ENCODE results near the gene IGFN1.
"Not testable (repeated sequence)": the region's sequence is repeated elsewhere in the genome, so short reads cannot be mapped to it uniquely, and the experiment has no call there.

Gene IGFN1

GRCh38 chr1:201223852-201224665, 33.4 kb downstream of the IGFN1 start:
- no peak for TF ChIP-seq POLR2A (IDR thresholded peaks at IDR 0.05; ENCODE audit: low read depth, low read length)
- DNase-seq (ENCODE audit: insufficient read length, low spot score) (no peak), FAIRE-seq (no peak)

DNA sequence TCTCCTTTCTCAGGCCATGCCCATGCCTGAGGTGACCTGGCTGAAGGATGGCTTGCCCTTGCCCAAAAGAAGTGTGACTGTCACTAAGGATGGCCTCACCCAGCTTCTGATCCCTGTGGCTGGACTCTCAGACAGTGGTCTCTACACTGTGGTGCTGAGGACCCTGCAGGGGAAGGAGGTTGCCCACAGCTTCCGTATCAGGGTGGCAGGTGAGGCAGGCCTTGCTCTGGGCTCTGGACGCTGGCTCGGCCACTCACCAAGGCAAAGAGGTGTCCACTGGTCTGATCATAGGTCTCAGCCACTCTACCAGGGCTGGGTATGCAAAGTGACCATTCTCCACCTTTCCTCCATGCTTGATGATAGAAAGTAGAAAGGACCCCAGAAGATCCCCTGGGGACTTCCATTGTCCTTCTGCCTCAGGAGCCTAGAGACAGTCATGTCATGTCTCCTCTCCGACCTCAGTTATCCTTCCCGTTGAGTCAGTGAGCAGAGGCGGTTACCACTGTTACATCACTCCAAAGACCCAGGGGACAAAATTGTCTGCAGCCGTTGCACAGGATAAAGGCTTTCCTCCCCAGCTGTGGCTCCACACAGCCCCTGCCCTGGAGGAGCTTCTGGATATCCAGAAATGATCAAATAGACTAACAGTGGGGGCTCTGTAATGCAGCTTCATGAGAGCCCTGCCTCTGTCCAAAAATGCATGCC, 34.2 kb downstream of the IGFN1 start:
- DNase-seq (ENCODE audit: insufficient read length, low spot score) (no peak), FAIRE-seq (no peak)
- no peak for TF ChIP-seq POLR2A (IDR thresholded peaks at IDR 0.05; ENCODE audit: low read depth, low read length)

GRCh38 chr1:201226178-201226514, 35.5 kb downstream of the IGFN1 start:
- no peak for TF ChIP-seq POLR2A (IDR thresholded peaks at IDR 0.05; ENCODE audit: low read depth, low read length)
- no peak for DNase-seq (ENCODE audit: insufficient read length, low spot score)
- no peak for FAIRE-seq

- TF ChIP-seq POLR2A (IDR thresholded peaks at IDR 0.05; ENCODE audit: low read depth, low read length), result no peak
- DNase-seq (ENCODE audit: insufficient read length, low spot score), result no peak
- no peak for FAIRE-seq
Measured at GRCh38 chr1:201226859-201227488, 36.4 kb downstream of the IGFN1 start.

DNA sequence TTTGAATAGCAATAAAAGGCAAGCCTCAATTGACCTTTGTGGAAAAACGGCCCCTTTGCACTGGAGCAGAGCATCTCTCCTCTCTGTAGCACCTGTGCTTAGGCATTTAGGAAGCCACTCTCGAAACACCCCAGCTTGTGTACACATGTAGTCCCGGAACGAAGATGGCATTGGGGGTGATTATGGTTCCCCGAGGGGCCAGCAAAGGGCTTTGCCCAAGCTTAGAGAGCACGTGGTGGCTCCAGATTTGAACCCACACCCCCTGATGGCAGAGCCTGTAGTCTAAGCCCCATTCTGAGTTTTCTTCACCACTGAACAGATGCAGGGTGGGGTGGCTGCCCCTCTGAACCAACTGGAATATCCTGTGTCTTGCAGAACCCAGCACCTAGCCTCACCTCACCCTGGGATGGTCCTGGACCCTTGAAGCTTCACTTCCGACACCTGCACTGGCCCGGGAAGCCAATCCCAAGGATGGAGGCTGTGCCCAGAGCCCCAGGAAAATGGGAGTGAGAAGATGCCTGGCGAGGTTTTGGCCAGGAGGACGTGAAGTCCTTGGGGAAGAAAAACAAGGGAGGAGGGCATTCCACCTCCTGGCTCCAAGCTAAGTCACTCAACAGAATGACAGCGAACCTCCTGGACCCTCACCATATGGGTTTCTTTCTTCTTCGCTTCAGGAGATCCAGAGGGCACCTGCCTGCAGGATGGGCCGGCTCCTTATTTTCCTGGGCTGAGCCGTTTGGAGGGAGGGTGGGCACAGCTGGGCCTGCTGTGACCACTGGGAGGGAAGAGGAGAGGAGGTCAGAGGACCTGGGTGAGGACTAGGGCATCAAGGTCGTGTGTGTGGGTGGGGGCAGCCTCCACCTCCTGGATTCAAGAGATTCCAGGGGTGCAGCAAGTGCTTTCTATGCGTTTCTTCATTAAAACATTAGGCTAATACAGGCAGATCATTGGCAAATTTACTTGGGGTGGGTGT, 37.7 kb downstream of the IGFN1 start:
- FAIRE-seq (no peak), DNase-seq (ENCODE audit: insufficient read length, low spot score) (no peak)
- no peak for TF ChIP-seq POLR2A (IDR thresholded peaks at IDR 0.05; ENCODE audit: low read depth, low read length)

DNA sequence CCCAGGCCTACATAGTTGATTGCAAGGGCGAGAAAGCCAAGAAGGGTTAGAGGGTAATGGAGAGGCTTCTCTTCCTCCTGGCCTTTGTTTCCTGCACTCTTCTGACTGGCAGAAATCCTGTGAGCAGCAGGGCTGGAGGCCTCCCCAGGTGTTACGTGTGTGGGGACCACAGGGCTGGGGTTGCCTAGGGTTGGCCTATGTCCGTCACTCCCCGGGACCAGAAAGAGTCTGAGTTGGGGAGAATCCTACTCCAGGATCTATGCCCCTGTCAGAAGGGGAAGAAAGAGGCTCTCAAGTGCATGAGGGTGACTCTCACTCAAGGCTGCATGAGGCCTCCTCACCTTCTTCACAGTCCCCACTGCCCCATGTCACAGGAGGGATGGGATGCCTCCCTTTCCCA, 38.5 kb downstream of the IGFN1 start:
- FAIRE-seq (no peak), DNase-seq (ENCODE audit: insufficient read length, low spot score) (no peak)
- no peak for TF ChIP-seq POLR2A (IDR thresholded peaks at IDR 0.05; ENCODE audit: low read depth, low read length)

DNA sequence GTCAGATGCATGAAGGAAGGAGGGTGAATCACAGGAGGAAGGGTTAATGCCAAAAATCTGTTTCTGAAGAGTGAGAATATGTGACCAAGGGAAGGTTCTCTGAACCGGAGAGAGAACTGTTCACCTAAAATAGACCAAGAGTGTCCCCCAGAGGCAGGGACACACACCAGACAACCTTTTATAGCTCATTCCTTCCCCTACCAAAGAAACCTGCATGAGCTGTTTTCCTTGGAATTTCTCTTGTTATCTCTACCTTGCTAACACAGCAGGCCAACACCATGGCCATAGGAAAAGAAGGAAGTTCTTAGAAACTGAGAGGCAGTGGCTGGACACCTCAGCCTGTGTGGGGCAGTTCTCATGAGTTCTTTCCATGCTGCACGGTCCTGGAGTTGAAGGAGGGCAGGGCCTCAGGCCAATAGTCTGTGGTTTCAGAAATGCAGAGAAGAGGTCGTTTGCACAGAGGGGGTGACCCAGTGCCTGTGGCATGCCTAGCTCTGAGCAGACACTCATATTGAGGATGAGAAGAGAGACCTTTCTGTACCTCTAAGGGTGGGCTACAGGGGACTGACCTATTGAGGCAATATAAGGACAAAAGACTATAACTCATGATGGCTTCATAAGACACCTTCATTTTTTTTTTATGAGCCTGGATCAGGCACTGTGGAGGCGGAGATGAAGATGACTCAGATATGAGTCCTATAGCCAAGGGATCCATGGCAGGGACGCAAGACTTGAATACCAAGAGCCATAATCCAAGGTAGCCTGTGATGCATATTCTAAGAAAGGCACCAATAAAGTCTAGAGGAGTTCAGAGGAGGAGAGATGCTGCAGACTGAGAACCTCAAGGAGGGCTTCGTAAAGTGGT, 39.4 kb downstream of the IGFN1 start:
- FAIRE-seq (no peak), DNase-seq (ENCODE audit: insufficient read length, low spot score) (peak; percentile 59)
- no peak for TF ChIP-seq POLR2A (IDR thresholded peaks at IDR 0.05; ENCODE audit: low read depth, low read length)

GRCh38 chr1:201230676-201231075, 40.1 kb downstream of the IGFN1 start:
- FAIRE-seq, result no peak
- no peak for DNase-seq (ENCODE audit: insufficient read length, low spot score)
- TF ChIP-seq POLR2A (IDR thresholded peaks at IDR 0.05; ENCODE audit: low read depth, low read length), result no peak

DNA sequence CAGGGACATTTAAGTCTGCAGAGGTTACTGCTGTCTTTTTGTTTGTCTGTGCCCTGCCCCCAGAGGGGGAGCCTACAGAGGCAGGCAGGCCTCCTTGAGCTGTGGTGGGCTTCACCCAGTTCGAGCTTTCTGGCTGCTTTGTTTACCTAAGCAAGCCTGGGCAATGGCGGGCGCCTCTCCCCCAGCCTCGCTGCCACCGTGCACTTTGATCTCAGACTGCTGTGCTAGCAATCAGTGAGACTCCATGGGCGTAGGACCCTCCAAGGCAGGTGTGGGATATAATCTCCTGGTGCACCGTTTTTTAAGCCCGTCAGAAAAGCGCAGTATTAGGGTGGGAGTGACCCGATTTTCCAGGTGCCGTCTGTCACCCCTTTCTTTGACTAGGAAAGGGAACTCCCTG, 49.0 kb downstream of the IGFN1 start:
- not testable (repeated sequence) for DNase-seq (ENCODE audit: insufficient read length, low spot score); FAIRE-seq

DNA sequence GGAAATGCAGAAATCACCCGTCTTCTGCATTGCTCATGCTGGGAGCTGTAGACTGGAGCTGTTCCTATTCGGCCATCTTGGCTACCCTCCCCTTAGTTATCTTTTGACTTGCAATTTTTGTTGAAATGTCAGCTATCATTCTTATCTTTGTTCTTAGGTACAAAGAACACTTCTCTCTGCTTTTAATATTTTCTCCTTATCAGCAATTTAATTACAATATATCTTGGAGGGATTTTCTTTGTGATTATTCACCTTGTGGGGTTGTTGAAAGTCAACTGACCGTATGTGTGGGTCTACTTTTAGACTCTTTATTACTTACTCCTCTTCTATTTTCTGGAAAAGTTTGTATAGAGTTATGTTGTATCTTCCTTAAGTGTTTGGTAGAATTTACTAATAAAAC, 49.5 kb downstream of the IGFN1 start:
- no peak for DNase-seq (ENCODE audit: insufficient read length, low spot score)
- FAIRE-seq, result no peak
- no peak for TF ChIP-seq POLR2A (IDR thresholded peaks at IDR 0.05; ENCODE audit: low read depth, low read length)

- DNase-seq (ENCODE audit: insufficient read length, low spot score) (no peak), FAIRE-seq (no peak)
- TF ChIP-seq POLR2A (IDR thresholded peaks at IDR 0.05; ENCODE audit: low read depth, low read length), result no peak
Measured at GRCh38 chr1:201241736-201242135, 51.1 kb downstream of the IGFN1 start.

DNA sequence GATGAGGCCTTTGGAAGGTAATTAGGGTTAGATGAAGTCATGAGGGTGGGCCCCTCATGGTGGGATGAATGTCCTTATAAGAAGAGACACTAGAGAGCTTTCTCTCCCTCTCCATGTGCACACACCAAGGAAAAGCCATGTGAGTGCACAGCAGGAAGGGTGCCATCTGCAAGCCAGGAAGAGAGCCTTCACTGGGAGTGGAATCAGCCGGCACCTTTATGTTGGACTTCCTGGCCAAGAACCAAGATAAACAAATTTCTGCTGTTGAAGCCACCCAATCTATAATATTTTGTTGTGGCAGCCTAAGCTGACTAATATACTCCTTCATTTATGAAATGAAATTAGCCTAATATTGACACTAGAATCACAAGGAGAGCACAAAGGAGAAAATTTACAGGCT, 54.5 kb downstream of the IGFN1 start:
- no peak for FAIRE-seq
- no peak for TF ChIP-seq POLR2A (IDR thresholded peaks at IDR 0.05; ENCODE audit: low read depth, low read length)
- DNase-seq (ENCODE audit: insufficient read length, low spot score), result no peak

Measured in H54 (cell line).